PFSK-1 (cell line): Measurements from ENCODE around the gene ZNF497.

Experiments
- FOXP2 ChIP-seq: optimal IDR thresholded peaks from 2 replicates; pipeline ENCODE3; 2011; ENCODE audit warnings: borderline replicate concordance, control low read depth, inconsistent platforms; ENCODE audit not compliant: insufficient read depth; ENCODE audit errors: extremely low read length, extremely low read depth
- POLR2AphosphoS5 ChIP-seq: IDR thresholded peaks from 2 replicates; pipeline ENCODE4 v1.6.1; 2012; ENCODE audit warnings: low read depth, mild to moderate bottlenecking, control low read depth, low read length, moderate library complexity
- REST ChIP-seq, 2 experiments: IDR thresholded peaks; 2 replicates each; pipeline versions ENCODE4 v1.6.1 to v1.8.0; 2011 to 2012; ENCODE audit warnings: low read depth in 2 of 2, low read length in 2 of 2, control low read depth in 1 of 2, inconsistent platforms in 1 of 2, mild to moderate bottlenecking in 1 of 2, moderate library complexity in 1 of 2; ENCODE audit not compliant: insufficient read depth in 1 of 2
- SIN3A ChIP-seq: IDR thresholded peaks from 2 replicates; pipeline ENCODE4 v1.6.1; 2012; ENCODE audit warnings: mild to moderate bottlenecking, low read length, moderate library complexity, borderline replicate concordance; ENCODE audit not compliant: insufficient read depth
- TAF1 ChIP-seq: IDR thresholded peaks from 2 replicates; pipeline ENCODE4 v1.6.1; 2012; ENCODE audit warnings: low read length, control low read depth, borderline replicate concordance; ENCODE audit not compliant: insufficient read depth

Gene ZNF497

GRCh38 chr19:58364146-58364545 lies 1.6 kb upstream of the ZNF497 start:
- TF ChIP-seq TAF1 (no peak), POLR2AphosphoS5 (no peak), REST (IDR thresholded peaks at IDR 0.05; ENCODE audit: insufficient read depth in 1 of 2, low read depth in 2 of 2, low read length in 2 of 2) (no peak), FOXP2 (no peak), SIN3A (no peak)

- TF ChIP-seq SIN3A (no peak), FOXP2 (peak; percentile 53), REST (IDR thresholded peaks at IDR 0.05; ENCODE audit: insufficient read depth in 1 of 2, low read depth in 2 of 2, low read length in 2 of 2) (no peak)
These were observed 665 bp downstream of the ZNF497 start for GRCh38 chr19:58361900-58362271.

- no peak for TF ChIP-seq POLR2AphosphoS5
- TF ChIP-seq FOXP2, result no peak
- no peak for TF ChIP-seq SIN3A
- no peak for TF ChIP-seq REST (IDR thresholded peaks at IDR 0.05; ENCODE audit: insufficient read depth in 1 of 2, low read depth in 2 of 2, low read length in 2 of 2)
- TF ChIP-seq TAF1, result no peak
These were observed 4.9 kb downstream of the ZNF497 start for GRCh38 chr19:58357481-58358145.

- TF ChIP-seq FOXP2 (no peak), REST (IDR thresholded peaks at IDR 0.05; ENCODE audit: insufficient read depth in 1 of 2, low read depth in 2 of 2, low read length in 2 of 2) (no peak), TAF1 (no peak), POLR2AphosphoS5 (no peak), SIN3A (no peak)
These were observed 5.6 kb downstream of the ZNF497 start for GRCh38 chr19:58356766-58357480.
